Caco-2 (cell line): ENCODE measurements around the gene HABP4. TPM values are rescaled to one million over a fixed set of nuclear protein-coding genes. Genes with fewer than 3 reads are reported as not detected.

Source experiments
- BruUV-seq: library from RNA; stranded (reverse); fragments of 400-500 nt; replicated peaks from 2 replicates; lab custom pipeline; 2021; lab: Mats Ljungman, UMichigan
- CTCF ChIA-PET: fragments of 300-600 bp; sonication (Branson Sonifier 250); formaldehyde crosslinking; loops from one replicate; lab custom pipeline; 2022; ENCODE audit warnings: antibody characterized with exemption; lab: Charles Lee
- POLR2A ChIA-PET: fragments of 300-600 bp; sonication (Branson Sonifier 250); formaldehyde crosslinking; loops from one replicate; lab custom pipeline; 2022; ENCODE audit warnings: antibody characterized with exemption; lab: Charles Lee
- DNase-seq, 2 experiments: peaks; one replicate each; pipeline versions ENCODE4 v3.0.0 to v3.0.0-alpha.2; 2020 to 2022
- H3K27me3 ChIP-seq: replicated peaks from 2 replicates; pipeline ENCODE4 v1.6.0; 2011; ENCODE audit warnings: low read length; ENCODE audit not compliant: control insufficient read depth, insufficient read depth
- H3K36me3 ChIP-seq: 2 replicates; pipeline ENCODE4 v1.5.1; 2011; ENCODE audit warnings: low read length; ENCODE audit not compliant: control insufficient read depth, insufficient read depth
- H3K4me1 ChIP-seq: fragments of 250-450 bp; sonication (Bioruptor Pico); 2 replicates; pipeline ENCODE4 v1.5.1; 2020; ENCODE audit warnings: mild to moderate bottlenecking
- H3K4me3 ChIP-seq: 2 replicates; pipeline ENCODE4 v1.5.1; 2011; ENCODE audit warnings: low read depth, mild to moderate bottlenecking, control low read depth, low read length
- H3K9me3 ChIP-seq: fragments of 250-450 bp; sonication (Bioruptor Pico); 2 replicates; pipeline ENCODE4 v1.5.1; 2020; ENCODE audit warnings: mild to moderate bottlenecking, moderate library complexity
- H3K27ac Mint-ChIP-seq: one replicate; pipeline ENCODE4 v1.8.0; 2022; ENCODE audit warnings: mixed read lengths; ENCODE audit not compliant: unreplicated experiment
- H3K27me3 Mint-ChIP-seq: one replicate; pipeline ENCODE4 v1.8.0; 2022; ENCODE audit warnings: mixed read lengths; ENCODE audit not compliant: insufficient read depth, unreplicated experiment
- H3K36me3 Mint-ChIP-seq: one replicate; pipeline ENCODE4 v1.8.0; 2022; ENCODE audit warnings: mild to moderate bottlenecking, mixed read lengths; ENCODE audit not compliant: insufficient read depth, unreplicated experiment
- H3K4me1 Mint-ChIP-seq: one replicate; pipeline ENCODE4 v1.8.0; 2022; ENCODE audit warnings: low read depth, mixed read lengths; ENCODE audit not compliant: unreplicated experiment
- H3K4me3 Mint-ChIP-seq: one replicate; pipeline ENCODE4 v1.8.0; 2022; ENCODE audit warnings: mild to moderate bottlenecking, moderate library complexity, mixed read lengths; ENCODE audit not compliant: unreplicated experiment
- H3K9me3 Mint-ChIP-seq: one replicate; pipeline ENCODE4 v1.8.0; 2022; ENCODE audit warnings: mixed read lengths; ENCODE audit not compliant: unreplicated experiment
- CTCF ChIP-seq, 2 experiments: fragments of 200-600 bp in 1 of 2; IDR thresholded peaks; 1 replicate in 1 of 2; 2 replicates in 1 of 2; pipeline versions ENCODE4 v1.5.1 to v1.8.0; 2011 to 2022; ENCODE audit warnings: antibody characterized with exemption in 1 of 2, control low read depth in 1 of 2, inconsistent platforms in 1 of 2, low read depth in 1 of 2, low read length in 1 of 2, mild to moderate bottlenecking in 1 of 2, moderate library complexity in 1 of 2; ENCODE audit not compliant: insufficient read depth in 1 of 2, severe bottlenecking in 1 of 2, unreplicated experiment in 1 of 2
- intact Hi-C: fragments of 100-400 bp; cut with micrococcal nuclease; formaldehyde crosslinking; loops from one replicate; pipeline ENCODE4 v1.10.0; 2022; ENCODE audit not compliant: unreplicated experiment
- total RNA-seq: library from RNA; stranded (reverse); gene quantifications from 2 replicates; pipeline ENCODE4 v1.2.3, GENCODE V29; 2022

The HABP4 gene
- total RNA-seq, 1 experiment from 2014 or later = 26.7 TPM

GRCh38 chr9:96423322-96423984 lies 26.5 kb upstream of the HABP4 start:
- H3K27me3 ChIP-seq = no peaks in the 10 kb centered on the region
- ChIA-PET CTCF (no interaction called here), POLR2A (no interaction called here)
- Mint-ChIP-seq H3K4me1 (peaks cover 17% of the 10 kb centered on the region), H3K36me3 (peaks cover 7% of the 10 kb centered on the region), H3K9me3 (no peaks in the 10 kb centered on the region), H3K4me3 (no peak overlapping the region), H3K27ac (peak overlapping the region; percentile 32), H3K27me3 (no peaks in the 10 kb centered on the region)
- no peak for DNase-seq
- H3K9me3 ChIP-seq = no peaks in the 10 kb centered on the region
- peaks cover 29% of the 10 kb centered on the region for H3K4me1 ChIP-seq
- no peak overlapping the region for H3K4me3 ChIP-seq
- no TSS peak for BruUV-seq
- H3K36me3 ChIP-seq = no peaks in the 10 kb centered on the region
- intact Hi-C loops = no loop called here
- TF ChIP-seq CTCF (IDR thresholded peaks at IDR 0.05; ENCODE audit: insufficient read depth in 1 of 2, low read depth in 1 of 2, low read length in 1 of 2, severe bottlenecking in 1 of 2, unreplicated experiment in 1 of 2) = no peak

- H3K27me3 Mint-ChIP-seq = no peaks in the 10 kb centered on the region
- no peak for DNase-seq
- no peaks in the 10 kb centered on the region for H3K9me3 Mint-ChIP-seq
- BruUV-seq = no TSS peak
- peaks cover 2% of the 10 kb centered on the region for H3K36me3 Mint-ChIP-seq
- ChIA-PET POLR2A (no interaction called here), CTCF (no interaction called here)
- H3K4me3 ChIP-seq = no peak overlapping the region
- H3K27me3 ChIP-seq = no peaks in the 10 kb centered on the region
- H3K4me1 Mint-ChIP-seq = peaks cover 17% of the 10 kb centered on the region
- H3K36me3 ChIP-seq = no peaks in the 10 kb centered on the region
- peaks cover 29% of the 10 kb centered on the region for H3K4me1 ChIP-seq
- no peak for TF ChIP-seq CTCF (IDR thresholded peaks at IDR 0.05; ENCODE audit: insufficient read depth in 1 of 2, low read depth in 1 of 2, low read length in 1 of 2, severe bottlenecking in 1 of 2, unreplicated experiment in 1 of 2)
- intact Hi-C loops = no loop called here
- H3K27ac Mint-ChIP-seq = peak overlapping the region; percentile 32
- H3K9me3 ChIP-seq = no peaks in the 10 kb centered on the region
- no peak overlapping the region for H3K4me3 Mint-ChIP-seq
Observed at GRCh38 chr9:96423985-96424336, 26.0 kb upstream of the HABP4 start.

- peaks cover 6% of the 10 kb centered on the region for H3K4me1 Mint-ChIP-seq
- TF ChIP-seq CTCF (IDR thresholded peaks at IDR 0.05; ENCODE audit: insufficient read depth in 1 of 2, low read depth in 1 of 2, low read length in 1 of 2, severe bottlenecking in 1 of 2, unreplicated experiment in 1 of 2) = no peak
- CTCF ChIA-PET = no interaction called here
- Histone ChIP-seq H3K27me3 (no peaks in the 10 kb centered on the region), H3K9me3 (no peaks in the 10 kb centered on the region), H3K4me3 (no peak overlapping the region), H3K4me1 (peaks cover 18% of the 10 kb centered on the region), H3K36me3 (no peaks in the 10 kb centered on the region)
- no peaks in the 10 kb centered on the region for H3K27me3 Mint-ChIP-seq
- no TSS peak for BruUV-seq
- no peaks in the 10 kb centered on the region for H3K36me3 Mint-ChIP-seq
- intact Hi-C loops = no loop called here
- no peak overlapping the region for H3K4me3 Mint-ChIP-seq
- H3K27ac Mint-ChIP-seq = peak overlapping the region; percentile 59
- no peaks in the 10 kb centered on the region for H3K9me3 Mint-ChIP-seq
- POLR2A ChIA-PET = no interaction called here
- DNase-seq = no peak
Observed at GRCh38 chr9:96425500-96426169, 24.3 kb upstream of the HABP4 start.
